GM23248 (cell line): ENCODE measurements around the gene TULP4. TPM values are rescaled to one million over a fixed set of nuclear protein-coding genes. Genes with fewer than 3 reads are reported as not detected.
"Not testable (repeated sequence)": the region's sequence is repeated elsewhere in the genome, so short reads cannot be mapped to it uniquely, and the experiment has no call there.

Experiments
- DNase-seq: peaks from one replicate; pipeline ENCODE4 v3.0.0-alpha.2; 2015
- H2AFZ ChIP-seq: fragments of 200-600 bp; sonication (generic); 2 replicates; pipeline ENCODE4 v1.6.1; 2016; ENCODE audit warnings: antibody characterized with exemption
- H3F3A ChIP-seq: fragments of 200-600 bp; sonication (generic); 2 replicates; pipeline ENCODE4 v1.6.1; 2016; ENCODE audit warnings: mild to moderate bottlenecking, antibody characterized with exemption, mixed run types; ENCODE audit not compliant: insufficient read depth
- H3K27ac ChIP-seq: fragments of 200-600 bp; sonication (generic); 2 replicates; pipeline ENCODE4 v1.5.1; 2016; ENCODE audit warnings: mild to moderate bottlenecking
- H3K27me3 ChIP-seq: fragments of 200-600 bp; sonication (generic); replicated peaks from 2 replicates; pipeline ENCODE4 v1.6.1; 2016; ENCODE audit warnings: mild to moderate bottlenecking; ENCODE audit not compliant: insufficient read depth
- H3K36me3 ChIP-seq: fragments of 200-600 bp; sonication (generic); 2 replicates; pipeline ENCODE4 v1.6.1; 2016; ENCODE audit warnings: low read depth, mild to moderate bottlenecking
- H3K4me1 ChIP-seq: fragments of 200-600 bp; sonication (generic); 2 replicates; pipeline ENCODE4 v1.6.1; 2016; ENCODE audit warnings: mild to moderate bottlenecking; ENCODE audit not compliant: insufficient read depth
- H3K4me2 ChIP-seq: fragments of 200-600 bp; sonication (generic); one replicate; pipeline ENCODE4 v1.6.1; 2016; ENCODE audit warnings: mild to moderate bottlenecking; ENCODE audit not compliant: unreplicated experiment
- H3K4me3 ChIP-seq: fragments of 200-600 bp; sonication (generic); 2 replicates; pipeline ENCODE4 v1.5.1; 2016; ENCODE audit warnings: mild to moderate bottlenecking
- H3K79me2 ChIP-seq: fragments of 200-600 bp; sonication (generic); 2 replicates; pipeline ENCODE4 v1.6.1; 2016; ENCODE audit warnings: mild to moderate bottlenecking; ENCODE audit not compliant: insufficient read depth
- H3K9ac ChIP-seq: fragments of 200-600 bp; sonication (generic); 2 replicates; pipeline ENCODE4 v1.6.1; 2016; ENCODE audit warnings: mild to moderate bottlenecking
- H3K9me2 ChIP-seq: fragments of 200-600 bp; sonication (generic); 2 replicates; pipeline ENCODE4 v1.6.1; 2016; ENCODE audit warnings: mixed run types, mild to moderate bottlenecking, moderate library complexity; ENCODE audit not compliant: insufficient read depth
- H3K9me3 ChIP-seq: fragments of 200-600 bp; sonication (generic); one replicate; pipeline ENCODE4 v1.6.1; 2017; ENCODE audit warnings: low read depth
- H4K20me1 ChIP-seq: fragments of 200-600 bp; sonication (generic); 2 replicates; pipeline ENCODE4 v1.6.0; 2016; ENCODE audit not compliant: insufficient read depth
- EZH2 ChIP-seq: fragments of 200-600 bp; sonication (generic); IDR thresholded peaks from 2 replicates; pipeline ENCODE4 v1.6.1; 2018; ENCODE audit warnings: antibody characterized with exemption, mild to moderate bottlenecking; ENCODE audit not compliant: insufficient read depth, poor library complexity, severe bottlenecking
- EZH2phosphoT487 ChIP-seq: fragments of 200-600 bp; sonication (generic); IDR thresholded peaks from 2 replicates; pipeline ENCODE4 v1.6.1; 2018; ENCODE audit warnings: antibody characterized with exemption, moderate library complexity, mild to moderate bottlenecking, low read depth; ENCODE audit not compliant: insufficient read depth
- WGBS, 2 experiments: methylation state at CpG; one replicate each; pipeline ENCODE4 v1.1.6; 2015 to 2017; ENCODE audit warnings: low lambda C conversion rate in 2 of 2, low coverage in 1 of 2; ENCODE audit errors: missing lambda C conversion rate in 2 of 2; 5-methylcytosine and 5-hydroxymethylcytosine counted together
- in situ Hi-C: fragments of 300-500 bp; cut with MboI; formaldehyde crosslinking; loops from 2 replicates; pipeline ENCODE4 v1.15.0; 2020
- polyA plus RNA-seq: library from polyadenylated mRNA; unstranded; fragments of >200 nt; fragmentation: Nextera tagmentation; extraction: Ambion mirVana; gene quantifications from 2 replicates; pipeline ENCODE4 v1.2.1, GENCODE V29; 2016
- total RNA-seq: library from RNA; depleted of rRNA; stranded (reverse); fragments of >200 nt; shearing (Covaris generic); gene quantifications from 2 replicates; pipeline ENCODE4 v1.2.3, GENCODE V29; 2014

TULP4 gene
- total and polyA plus RNA-seq, 2 experiments from 2014 or later = 21.5 to 38.7 TPM

DNA sequence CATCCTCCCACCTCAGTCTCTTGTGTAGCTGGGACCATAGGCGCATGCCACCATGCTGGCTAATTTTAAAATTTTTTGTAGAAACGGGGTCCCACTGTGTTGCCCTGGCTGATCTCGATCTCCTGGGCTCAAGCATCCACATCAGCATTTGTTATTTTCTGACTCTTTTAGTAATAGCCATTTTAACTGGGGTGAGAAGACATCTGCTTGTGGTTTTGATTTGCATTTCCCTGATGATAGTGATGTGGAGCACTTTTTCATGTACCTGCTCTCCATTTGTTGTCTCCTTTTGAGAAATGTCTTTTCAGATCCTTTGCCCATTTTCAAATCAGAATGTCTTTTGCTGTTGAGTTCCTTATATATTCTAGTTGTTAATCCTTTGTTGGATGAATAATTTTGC is 22.2 kb upstream of the TULP4 start:
- no peak overlapping the region for H3K4me2 ChIP-seq
- in situ Hi-C loops = no loop called here
- no peaks in the 10 kb centered on the region for H3K27me3 ChIP-seq
- H3K79me2 ChIP-seq = peaks cover 59% of the 10 kb centered on the region
- H3K36me3 ChIP-seq = no peaks in the 10 kb centered on the region
- H3K27ac ChIP-seq = no peak overlapping the region
- DNase-seq = no peak
- WGBS, 2 experiments = 91 to 98% methylated on average over 3 of the region's 3 CpGs
- H4K20me1 ChIP-seq = no peaks in the 10 kb centered on the region
- no peak overlapping the region for H3K9ac ChIP-seq
- H3K4me3 ChIP-seq = no peak overlapping the region
- no peaks in the 10 kb centered on the region for H3K9me2 ChIP-seq
- TF ChIP-seq EZH2phosphoT487 = no peak
- TF ChIP-seq EZH2 = no peak
- H3F3A ChIP-seq = peaks cover 17% of the 10 kb centered on the region
- H3K4me1 ChIP-seq = peaks cover 18% of the 10 kb centered on the region
- H2AFZ ChIP-seq = no peak overlapping the region
- H3K9me3 ChIP-seq = no peaks in the 10 kb centered on the region

GRCh38 chr6:158290659-158291058 is 21.6 kb upstream of the TULP4 start:
- Histone ChIP-seq H3K79me2 (peaks cover 58% of the 10 kb centered on the region), H3K9me3 (no peaks in the 10 kb centered on the region), H3F3A (peaks cover 17% of the 10 kb centered on the region), H3K4me3 (no peak overlapping the region), H3K4me1 (peaks cover 15% of the 10 kb centered on the region), H3K9ac (no peak overlapping the region), H3K4me2 (no peak overlapping the region), H4K20me1 (no peaks in the 10 kb centered on the region), H3K27ac (no peak overlapping the region), H2AFZ (no peak overlapping the region), H3K9me2 (no peaks in the 10 kb centered on the region), H3K36me3 (no peaks in the 10 kb centered on the region), H3K27me3 (no peaks in the 10 kb centered on the region)
- in situ Hi-C loops = no loop called here
- DNase-seq = no peak
- 96 to 98% methylated on average over 3 of the region's 3 CpGs for WGBS, 2 experiments
- TF ChIP-seq EZH2phosphoT487 (no peak), EZH2 (no peak)

DNA sequence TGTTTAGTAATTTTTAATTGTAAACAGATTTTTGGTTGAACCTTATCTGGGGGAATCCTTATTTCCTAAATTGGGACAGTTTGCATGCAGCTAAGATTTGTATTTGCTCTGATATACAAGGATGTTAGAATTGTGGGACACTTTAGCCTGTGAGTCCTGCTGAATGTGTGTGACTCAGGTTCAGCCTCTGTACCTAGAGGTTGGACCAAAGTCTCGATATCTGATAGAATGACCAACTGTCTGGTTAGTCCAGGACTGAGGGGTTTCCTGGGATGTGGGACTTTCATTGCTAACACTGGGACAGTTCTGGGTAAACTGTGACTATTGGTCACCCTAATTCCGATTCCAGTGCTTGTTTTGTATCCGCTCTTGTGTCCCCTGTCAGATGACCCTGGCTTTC is 20.2 kb upstream of the TULP4 start:
- 98 to 99% methylated on average over 3 of the region's 3 CpGs for WGBS, 2 experiments
- Histone ChIP-seq H3K9me3 (no peaks in the 10 kb centered on the region), H3K4me2 (no peak overlapping the region), H3K9ac (no peak overlapping the region), H3K4me3 (no peak overlapping the region), H3K27ac (no peak overlapping the region), H3K36me3 (no peaks in the 10 kb centered on the region), H2AFZ (no peak overlapping the region), H4K20me1 (no peaks in the 10 kb centered on the region), H3F3A (peaks cover 6% of the 10 kb centered on the region), H3K9me2 (no peaks in the 10 kb centered on the region), H3K27me3 (no peaks in the 10 kb centered on the region), H3K79me2 (peaks cover 54% of the 10 kb centered on the region), H3K4me1 (peaks cover 2% of the 10 kb centered on the region)
- DNase-seq = no peak
- no peak for TF ChIP-seq EZH2phosphoT487
- in situ Hi-C loops = no loop called here

DNA sequence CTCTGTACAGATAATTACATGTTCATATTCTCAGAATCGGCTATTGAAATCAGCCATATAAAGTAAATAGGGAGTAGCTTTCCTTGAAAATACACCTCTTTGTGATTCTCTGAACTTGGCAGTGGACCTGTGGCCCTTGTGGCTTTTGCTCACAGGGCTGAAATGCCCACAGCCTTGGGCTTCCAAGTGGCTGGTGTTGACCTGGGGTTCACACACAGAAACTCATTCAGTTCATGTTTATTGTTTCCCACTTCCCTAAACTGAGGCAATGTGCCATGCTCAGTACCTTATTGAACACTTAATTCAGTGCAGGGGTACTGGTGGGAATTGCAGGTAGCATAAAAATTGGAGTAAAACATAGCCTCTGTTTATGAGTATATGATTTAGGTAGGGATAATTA is 19.1 kb upstream of the TULP4 start:
- no peak for DNase-seq
- Histone ChIP-seq H3K4me2 (no peak overlapping the region), H3K9me3 (no peaks in the 10 kb centered on the region), H3K27ac (no peak overlapping the region), H3K79me2 (peaks cover 45% of the 10 kb centered on the region), H3K27me3 (no peaks in the 10 kb centered on the region), H3K36me3 (no peaks in the 10 kb centered on the region), H3K4me3 (no peak overlapping the region), H4K20me1 (no peaks in the 10 kb centered on the region), H3K9me2 (no peaks in the 10 kb centered on the region), H3K9ac (no peak overlapping the region), H3K4me1 (no peaks in the 10 kb centered on the region), H2AFZ (no peak overlapping the region), H3F3A (no peaks in the 10 kb centered on the region)
- TF ChIP-seq EZH2 = no peak
- TF ChIP-seq EZH2phosphoT487 = no peak
- 93 to 95% methylated on average over 1 of the region's 1 CpG for WGBS, 2 experiments
- in situ Hi-C loops = no loop called here

- H3K4me1 ChIP-seq, H3K36me3 ChIP-seq, H2AFZ ChIP-seq, H3K4me2 ChIP-seq, in situ Hi-C loops, H3K27me3 ChIP-seq, H3F3A ChIP-seq, DNase-seq, H3K27ac ChIP-seq, H4K20me1 ChIP-seq, H3K9ac ChIP-seq, H3K9me3 ChIP-seq, H3K9me2 ChIP-seq, H3K4me3 ChIP-seq: not testable (repeated sequence)
- 98 to 99% methylated on average over 11 of the region's 11 CpGs for WGBS, 2 experiments
- H3K79me2 ChIP-seq = peaks cover 17% of the 10 kb centered on the region
Observed at GRCh38 chr6:158295976-158296853, 16.1 kb upstream of the TULP4 start.

DNA sequence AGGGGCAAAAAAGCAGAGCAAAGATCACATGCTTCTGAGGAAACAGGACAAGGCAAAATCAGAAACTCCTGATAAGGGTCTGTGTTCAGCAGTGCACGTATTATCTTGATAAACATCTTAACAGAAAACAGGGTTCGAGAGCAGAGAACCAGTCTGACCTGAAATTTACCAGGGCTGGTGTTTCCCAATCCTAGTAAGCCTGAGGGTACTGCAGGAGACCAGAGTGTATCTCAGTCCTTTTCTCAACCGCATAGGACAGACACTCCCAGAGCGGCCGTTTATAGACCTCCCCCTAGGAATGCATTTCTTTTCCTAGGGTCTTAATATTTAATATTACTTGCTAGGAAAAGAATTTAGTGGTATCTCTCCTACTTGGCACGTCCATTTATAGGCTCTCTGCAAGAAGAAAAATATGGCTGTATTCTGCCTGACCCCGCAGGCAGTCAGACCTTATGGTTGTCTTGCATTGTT is 15.4 kb upstream of the TULP4 start:
- H3K9me2 ChIP-seq, H3K27ac ChIP-seq, H3K4me2 ChIP-seq, H3K9ac ChIP-seq, H3K4me1 ChIP-seq, DNase-seq, H3K9me3 ChIP-seq, H3K27me3 ChIP-seq, H3F3A ChIP-seq, H3K36me3 ChIP-seq, in situ Hi-C loops, H2AFZ ChIP-seq, H4K20me1 ChIP-seq, H3K4me3 ChIP-seq: not testable (repeated sequence)
- H3K79me2 ChIP-seq = peaks cover 16% of the 10 kb centered on the region
- WGBS, 2 experiments = 98 to 99% methylated on average over 7 of the region's 7 CpGs

- H3K4me2 ChIP-seq, DNase-seq, H3K79me2 ChIP-seq, H3K4me1 ChIP-seq, H3K4me3 ChIP-seq, H3K9me2 ChIP-seq, H3K27me3 ChIP-seq, H3K36me3 ChIP-seq, H3K9ac ChIP-seq, in situ Hi-C loops, H3K27ac ChIP-seq, H3K9me3 ChIP-seq, H2AFZ ChIP-seq, H3F3A ChIP-seq, H4K20me1 ChIP-seq: not testable (repeated sequence)
- WGBS, 2 experiments = 93 to 97% methylated on average over 10 of the region's 10 CpGs
Observed at GRCh38 chr6:158297657-158298056, 14.6 kb upstream of the TULP4 start.
